ENCODE results near the gene FRMD1.

The FRMD1 gene

DNA sequence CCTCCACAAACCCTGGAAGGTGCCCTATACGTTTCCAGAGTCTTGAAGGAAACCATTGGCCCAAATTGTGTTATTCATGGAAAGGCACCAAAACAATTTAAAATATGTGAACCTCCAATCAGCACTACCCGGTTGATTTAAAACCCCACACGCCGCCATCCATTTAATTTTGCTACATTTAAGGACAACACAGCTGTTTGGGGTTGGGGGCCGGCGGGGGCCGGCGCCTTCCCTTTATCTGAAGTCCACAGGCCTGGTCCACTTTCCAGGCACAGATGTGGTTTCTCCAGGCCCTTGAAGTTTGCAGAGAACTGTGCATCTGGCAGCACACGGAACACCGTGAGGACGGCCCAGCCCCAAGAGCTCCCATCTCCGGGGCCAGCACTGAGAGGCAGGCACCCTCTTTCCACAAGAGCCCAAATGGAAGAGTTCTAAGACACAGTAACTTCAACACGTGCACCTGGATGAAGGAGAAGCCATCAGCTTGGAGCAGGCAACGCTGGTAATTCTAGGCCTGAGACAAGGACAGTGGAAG, 16.8 kb upstream of the FRMD1 start:
- DNase-seq (ENCODE audit: low read depth) = no peak
- no peak overlapping the region for H3K4me3 ChIP-seq (ENCODE audit: low read depth, low read length)
- TF ChIP-seq, protein P1, sequence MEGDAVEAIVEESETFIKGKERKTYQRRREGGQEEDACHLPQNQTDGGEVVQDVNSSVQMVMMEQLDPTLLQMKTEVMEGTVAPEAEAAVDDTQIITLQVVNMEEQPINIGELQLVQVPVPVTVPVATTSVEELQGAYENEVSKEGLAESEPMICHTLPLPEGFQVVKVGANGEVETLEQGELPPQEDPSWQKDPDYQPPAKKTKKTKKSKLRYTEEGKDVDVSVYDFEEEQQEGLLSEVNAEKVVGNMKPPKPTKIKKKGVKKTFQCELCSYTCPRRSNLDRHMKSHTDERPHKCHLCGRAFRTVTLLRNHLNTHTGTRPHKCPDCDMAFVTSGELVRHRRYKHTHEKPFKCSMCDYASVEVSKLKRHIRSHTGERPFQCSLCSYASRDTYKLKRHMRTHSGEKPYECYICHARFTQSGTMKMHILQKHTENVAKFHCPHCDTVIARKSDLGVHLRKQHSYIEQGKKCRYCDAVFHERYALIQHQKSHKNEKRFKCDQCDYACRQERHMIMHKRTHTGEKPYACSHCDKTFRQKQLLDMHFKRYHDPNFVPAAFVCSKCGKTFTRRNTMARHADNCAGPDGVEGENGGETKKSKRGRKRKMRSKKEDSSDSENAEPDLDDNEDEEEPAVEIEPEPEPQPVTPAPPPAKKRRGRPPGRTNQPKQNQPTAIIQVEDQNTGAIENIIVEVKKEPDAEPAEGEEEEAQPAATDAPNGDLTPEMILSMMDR (conservative IDR thresholded peaks at IDR 0.05; ENCODE audit: low read depth, low read length) = no peak

DNA sequence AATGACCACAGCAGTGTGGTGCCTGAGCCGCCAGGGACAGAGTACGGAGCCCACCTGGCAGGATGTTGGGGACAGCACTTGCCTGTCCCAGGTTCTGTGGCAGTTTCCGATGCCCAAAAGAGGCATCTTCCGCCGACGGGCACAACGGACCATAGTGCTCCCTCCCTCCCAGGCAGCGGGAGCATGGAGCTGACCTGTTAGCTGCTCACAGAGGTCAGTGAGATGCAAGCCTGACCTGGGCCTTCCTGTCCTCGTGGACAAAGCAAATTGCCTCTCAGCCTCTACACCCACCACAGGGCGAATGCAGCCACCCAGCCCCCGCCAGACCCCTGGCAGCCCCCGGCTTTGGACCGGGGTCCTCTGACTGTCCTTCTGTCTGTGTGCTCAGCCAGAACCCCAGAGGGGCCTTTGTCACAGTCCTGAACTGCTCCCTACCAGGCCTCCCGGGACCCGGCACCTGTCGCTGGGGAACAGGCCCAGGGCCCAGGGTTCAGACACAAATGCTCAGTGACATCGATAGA, 16.2 kb upstream of the FRMD1 start:
- H3K4me3 ChIP-seq (ENCODE audit: low read depth, low read length) = no peak overlapping the region
- TF ChIP-seq, protein P1 (conservative IDR thresholded peaks at IDR 0.05; ENCODE audit: low read depth, low read length) = no peak
- no peak for DNase-seq (ENCODE audit: low read depth)

DNA sequence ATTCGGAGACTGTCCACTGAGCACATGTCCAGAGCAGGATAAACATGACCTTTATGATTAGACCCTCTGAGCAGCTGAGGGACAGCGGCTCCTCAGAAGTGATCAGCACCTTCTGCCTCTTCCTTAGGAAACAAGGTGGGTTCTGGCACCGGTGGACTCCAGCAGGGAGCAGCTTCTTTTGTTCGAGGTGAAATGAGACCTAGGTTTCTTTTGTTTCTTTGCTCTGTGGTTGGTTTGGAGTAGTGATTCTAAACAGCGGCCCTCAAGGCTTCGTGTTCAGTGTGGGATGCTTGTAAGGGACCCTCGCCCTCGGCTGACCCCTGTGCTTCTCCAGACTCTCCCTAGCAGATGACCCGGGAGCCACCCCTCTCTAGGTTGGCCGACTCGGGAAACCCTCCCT, 14.6 kb upstream of the FRMD1 start:
- H3K4me3 ChIP-seq (ENCODE audit: low read depth, low read length) = no peak overlapping the region
- TF ChIP-seq, protein P1 (conservative IDR thresholded peaks at IDR 0.05; ENCODE audit: low read depth, low read length) = no peak
- no peak for DNase-seq (ENCODE audit: low read depth)

- no peak overlapping the region for H3K4me3 ChIP-seq (ENCODE audit: low read depth, low read length)
- no peak for DNase-seq (ENCODE audit: low read depth)
- TF ChIP-seq, protein P1 (conservative IDR thresholded peaks at IDR 0.05; ENCODE audit: low read depth, low read length) = no peak
These were observed 14.1 kb upstream of the FRMD1 start for GRCh38 chr6:168093071-168093505.

DNA sequence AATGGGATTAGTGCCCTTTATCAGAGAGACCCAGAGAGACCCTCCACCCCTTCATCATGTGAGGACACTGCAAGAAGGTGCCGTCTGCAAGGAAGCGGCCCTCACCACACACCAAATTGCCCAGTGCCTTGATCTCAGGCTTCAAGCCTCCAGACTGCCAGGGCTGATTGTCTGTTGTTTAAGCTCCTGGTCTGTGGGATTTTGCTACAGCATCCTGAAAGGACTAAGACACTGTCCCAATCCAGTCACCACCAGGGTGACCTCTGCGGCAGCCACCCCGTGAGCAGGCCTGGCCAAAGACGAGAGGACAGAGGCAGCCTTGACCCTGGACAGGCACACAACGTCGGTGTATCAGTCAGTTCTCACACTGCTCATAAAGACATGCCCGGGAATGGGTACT, 13.5 kb upstream of the FRMD1 start:
- no peak overlapping the region for H3K4me3 ChIP-seq (ENCODE audit: low read depth, low read length)
- no peak for DNase-seq (ENCODE audit: low read depth)
- TF ChIP-seq, protein P1 (conservative IDR thresholded peaks at IDR 0.05; ENCODE audit: low read depth, low read length) = no peak

DNA sequence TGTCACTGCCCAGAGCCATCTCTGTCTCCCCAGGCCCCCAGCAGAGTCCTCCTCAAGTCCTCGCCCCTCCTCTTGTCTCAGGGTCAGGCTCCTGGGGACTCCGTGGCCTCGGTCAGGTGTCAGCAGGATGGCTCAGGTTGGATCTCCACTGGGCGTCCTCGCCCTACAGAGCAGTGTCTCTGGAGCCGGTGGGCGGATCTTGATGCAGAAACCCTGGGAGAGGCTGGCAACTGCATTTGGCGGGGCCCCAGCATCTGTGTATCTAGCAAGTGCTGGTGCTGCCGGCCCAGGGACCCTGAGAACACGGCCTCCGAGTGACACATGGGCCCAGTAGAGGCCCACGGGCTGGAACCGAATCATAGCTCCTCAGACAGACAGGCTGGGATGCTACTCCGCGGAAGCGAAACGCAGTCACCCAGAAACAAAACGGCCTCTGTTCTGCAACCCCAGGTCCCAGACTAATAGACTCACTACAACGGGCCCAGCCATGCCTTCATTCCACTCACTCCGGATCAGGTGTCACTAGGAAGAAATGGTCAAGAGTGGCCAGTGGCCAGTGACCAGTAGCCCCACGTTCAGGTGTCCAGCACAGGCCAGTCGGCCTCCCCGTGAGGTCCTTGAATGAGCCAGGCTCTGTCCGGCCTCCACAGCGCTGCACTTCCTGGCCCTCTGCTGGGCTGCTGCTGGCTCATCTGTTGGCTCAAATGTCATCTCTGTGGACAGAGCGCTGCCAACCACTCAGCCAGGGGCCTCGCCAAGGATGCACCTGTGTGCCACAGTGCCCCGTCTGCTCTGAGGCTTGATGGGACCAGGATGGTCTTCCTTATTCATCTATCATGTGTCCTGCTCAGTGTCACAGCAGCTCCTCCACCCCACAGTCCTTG, 12.6 kb upstream of the FRMD1 start:
- no peak for DNase-seq (ENCODE audit: low read depth)
- no peak overlapping the region for H3K4me3 ChIP-seq (ENCODE audit: low read depth, low read length)
- TF ChIP-seq, protein P1 (conservative IDR thresholded peaks at IDR 0.05; ENCODE audit: low read depth, low read length) = no peak

Data from choroid plexus epithelial cell (primary cell).